Osteoblast (primary cell): Measurements from ENCODE around the gene TCERG1L. TPM values are rescaled to one million over a fixed set of nuclear protein-coding genes. Genes with fewer than 3 reads are reported as not detected.
A peak's percentile ranks its signal among the peaks of the same experiment; 100 is the strongest.

Experiments
- DNase-seq: peaks from one replicate; pipeline ENCODE4 v3.0.0; 2011; ENCODE audit warnings: low spot score, mixed read lengths; ENCODE audit not compliant: insufficient read length; ENCODE audit errors: missing footprints
- H2AFZ ChIP-seq: 2 replicates; pipeline ENCODE4 v1.6.0; 2011; ENCODE audit warnings: mild to moderate bottlenecking, low read length
- H3K27ac ChIP-seq: 2 replicates; pipeline ENCODE4 v1.5.1; 2011; ENCODE audit warnings: mild to moderate bottlenecking, low read depth, low read length, moderate library complexity
- H3K27me3 ChIP-seq: 2 replicates; pipeline ENCODE4 v1.6.0; 2012; ENCODE audit warnings: mild to moderate bottlenecking, control low read depth, inconsistent platforms, low read length, moderate library complexity; ENCODE audit not compliant: insufficient read depth
- H3K36me3 ChIP-seq: 2 replicates; pipeline ENCODE4 v1.5.1; 2011; ENCODE audit warnings: mild to moderate bottlenecking, low read length, control low read depth, moderate library complexity; ENCODE audit not compliant: insufficient read depth
- H3K4me1 ChIP-seq: 2 replicates; pipeline ENCODE4 v1.5.1; 2011; ENCODE audit warnings: mild to moderate bottlenecking, low read length, control low read depth, moderate library complexity; ENCODE audit not compliant: insufficient read depth
- H3K4me2 ChIP-seq: 2 replicates; pipeline ENCODE4 v1.6.0; 2011; ENCODE audit warnings: mild to moderate bottlenecking, low read length; ENCODE audit not compliant: insufficient read depth
- H3K4me3 ChIP-seq: fragments of 200-600 bp; sonication (generic); 3 replicates; pipeline ENCODE4 v1.5.1; 2012; ENCODE audit warnings: mild to moderate bottlenecking, low read length, inconsistent platforms; ENCODE audit not compliant: insufficient read depth
- H3K79me2 ChIP-seq: 2 replicates; pipeline ENCODE4 v1.6.0; 2012; ENCODE audit warnings: mild to moderate bottlenecking, low read length, control low read depth, inconsistent platforms; ENCODE audit not compliant: insufficient read depth
- H3K9me3 ChIP-seq: 2 replicates; pipeline ENCODE4 v1.5.1; 2011; ENCODE audit warnings: low read depth, low read length, control low read depth
- H4K20me1 ChIP-seq: 2 replicates; pipeline ENCODE4 v1.6.0; 2012; ENCODE audit warnings: mild to moderate bottlenecking, low read length, control low read depth; ENCODE audit not compliant: insufficient read depth
- total RNA-seq: library from RNA; depleted of rRNA; stranded (reverse); fragments of >200 nt; gene quantifications from 2 replicates; pipeline ENCODE4 v1.2.3, GENCODE V29; 2012
- TF ChIP-seq, protein P1 (sequence below): IDR thresholded peaks from 2 replicates; pipeline ENCODE4 v1.5.1; 2011; ENCODE audit warnings: mild to moderate bottlenecking, low read depth, low read length, moderate library complexity; ENCODE audit errors: extremely low read depth

Gene TCERG1L
- total RNA-seq, 1 donor, result under 0.01 TPM

DNA sequence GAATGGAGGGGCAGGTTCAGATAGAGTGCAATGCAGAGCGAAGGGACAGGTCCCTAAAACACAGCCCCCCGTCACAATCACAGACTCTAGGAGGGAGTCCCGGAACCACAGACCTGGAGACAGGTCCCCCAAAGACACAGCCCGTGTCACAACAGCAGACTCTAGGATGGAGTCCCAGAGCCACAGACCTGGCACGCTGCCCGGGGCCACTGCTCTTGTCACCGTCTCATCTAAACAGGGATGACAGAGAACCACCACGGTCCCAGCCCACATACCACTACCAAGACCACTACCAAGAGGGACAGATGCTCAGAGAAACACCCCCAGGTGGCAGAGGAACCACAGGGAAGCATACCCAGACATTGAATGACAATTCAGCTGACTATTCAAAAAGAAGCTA is 183.9 kb downstream of the TCERG1L start:
- no peak overlapping the region for H3K4me2 ChIP-seq
- H3K4me1 ChIP-seq, result no peaks in the 10 kb centered on the region

GRCh38 chr10:131127138-131127589 is 184.4 kb downstream of the TCERG1L start:
- TF ChIP-seq, protein P1, sequence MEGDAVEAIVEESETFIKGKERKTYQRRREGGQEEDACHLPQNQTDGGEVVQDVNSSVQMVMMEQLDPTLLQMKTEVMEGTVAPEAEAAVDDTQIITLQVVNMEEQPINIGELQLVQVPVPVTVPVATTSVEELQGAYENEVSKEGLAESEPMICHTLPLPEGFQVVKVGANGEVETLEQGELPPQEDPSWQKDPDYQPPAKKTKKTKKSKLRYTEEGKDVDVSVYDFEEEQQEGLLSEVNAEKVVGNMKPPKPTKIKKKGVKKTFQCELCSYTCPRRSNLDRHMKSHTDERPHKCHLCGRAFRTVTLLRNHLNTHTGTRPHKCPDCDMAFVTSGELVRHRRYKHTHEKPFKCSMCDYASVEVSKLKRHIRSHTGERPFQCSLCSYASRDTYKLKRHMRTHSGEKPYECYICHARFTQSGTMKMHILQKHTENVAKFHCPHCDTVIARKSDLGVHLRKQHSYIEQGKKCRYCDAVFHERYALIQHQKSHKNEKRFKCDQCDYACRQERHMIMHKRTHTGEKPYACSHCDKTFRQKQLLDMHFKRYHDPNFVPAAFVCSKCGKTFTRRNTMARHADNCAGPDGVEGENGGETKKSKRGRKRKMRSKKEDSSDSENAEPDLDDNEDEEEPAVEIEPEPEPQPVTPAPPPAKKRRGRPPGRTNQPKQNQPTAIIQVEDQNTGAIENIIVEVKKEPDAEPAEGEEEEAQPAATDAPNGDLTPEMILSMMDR, result no peak
- no peak overlapping the region for H3K4me2 ChIP-seq
- no peak overlapping the region for H3K4me3 ChIP-seq
- H3K4me1 ChIP-seq, result no peaks in the 10 kb centered on the region
- H3K79me2 ChIP-seq, result no peaks in the 10 kb centered on the region
- no peak overlapping the region for H2AFZ ChIP-seq
- H4K20me1 ChIP-seq, result no peaks in the 10 kb centered on the region
- no peaks in the 10 kb centered on the region for H3K27me3 ChIP-seq
- peaks cover 7% of the 10 kb centered on the region for H3K9me3 ChIP-seq
- no peak overlapping the region for H3K27ac ChIP-seq
- peak; percentile 30 for DNase-seq
- H3K36me3 ChIP-seq, result no peaks in the 10 kb centered on the region

More for the DNA sequence above, 183.9 kb downstream of the TCERG1L start:
- TF ChIP-seq, protein P1, result no peak
- Histone ChIP-seq H3K27ac (no peak overlapping the region), H3K36me3 (no peaks in the 10 kb centered on the region), H4K20me1 (no peaks in the 10 kb centered on the region), H3K27me3 (no peaks in the 10 kb centered on the region), H3K4me3 (no peak overlapping the region), H3K79me2 (no peaks in the 10 kb centered on the region), H2AFZ (no peak overlapping the region), H3K9me3 (peaks cover 7% of the 10 kb centered on the region)
- peak; percentile 9 for DNase-seq

DNA sequence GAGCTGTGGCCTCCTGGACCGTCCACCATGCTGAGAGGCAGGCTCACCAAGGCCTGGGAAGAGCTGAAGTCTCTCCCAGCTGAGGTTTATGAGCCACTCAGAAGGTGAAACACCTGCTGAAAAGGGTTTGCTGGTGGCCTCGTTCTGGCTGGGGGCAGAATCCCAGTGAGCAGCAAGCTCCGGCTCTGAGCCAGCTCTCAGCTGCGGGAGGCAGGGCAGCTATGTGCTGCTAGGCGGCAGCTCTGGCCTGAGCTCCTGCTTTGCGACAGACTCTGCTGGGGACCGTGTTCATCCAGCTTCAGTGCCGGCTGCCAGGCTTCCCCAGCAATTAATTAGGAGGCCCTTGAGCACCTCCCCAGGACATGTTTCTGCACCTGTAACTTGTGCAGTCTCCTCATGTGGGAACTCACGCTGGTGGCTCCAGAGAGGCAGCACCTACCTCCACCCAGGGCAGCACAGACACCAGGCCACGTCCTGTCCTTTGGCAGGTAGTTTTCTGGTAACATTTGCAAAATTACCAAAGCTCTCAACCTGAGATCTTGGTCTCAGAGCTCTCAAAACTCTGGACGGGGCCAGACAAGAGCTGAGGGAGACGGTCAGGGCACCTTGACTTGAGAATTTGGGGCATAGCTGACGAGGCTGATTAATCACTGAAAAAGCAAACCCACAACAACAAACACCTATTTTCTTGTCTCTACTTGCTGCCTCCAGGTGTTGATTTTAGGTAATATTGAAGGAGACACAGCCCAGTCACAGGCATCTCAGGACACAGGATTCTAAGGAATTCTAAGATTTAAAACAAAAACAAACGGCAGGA is 185.0 kb downstream of the TCERG1L start:
- H3K9me3 ChIP-seq, result peaks cover 7% of the 10 kb centered on the region
- no peaks in the 10 kb centered on the region for H3K79me2 ChIP-seq
- H3K4me2 ChIP-seq, result no peak overlapping the region
- no peak overlapping the region for H3K4me3 ChIP-seq
- H3K27ac ChIP-seq, result no peak overlapping the region
- DNase-seq, result peak; percentile 39
- no peaks in the 10 kb centered on the region for H3K36me3 ChIP-seq
- no peaks in the 10 kb centered on the region for H4K20me1 ChIP-seq
- H3K4me1 ChIP-seq, result no peaks in the 10 kb centered on the region
- H2AFZ ChIP-seq, result no peak overlapping the region
- H3K27me3 ChIP-seq, result no peaks in the 10 kb centered on the region
- TF ChIP-seq, protein P1, result no peak

- Histone ChIP-seq H3K9me3 (peaks cover 7% of the 10 kb centered on the region), H3K36me3 (no peaks in the 10 kb centered on the region), H4K20me1 (no peaks in the 10 kb centered on the region), H3K79me2 (no peaks in the 10 kb centered on the region), H3K4me2 (no peak overlapping the region), H3K4me3 (no peak overlapping the region), H3K27me3 (no peaks in the 10 kb centered on the region), H2AFZ (no peak overlapping the region), H3K27ac (no peak overlapping the region), H3K4me1 (no peaks in the 10 kb centered on the region)
- peak; percentile 42 for DNase-seq
- TF ChIP-seq, protein P1, result no peak
These were observed 185.9 kb downstream of the TCERG1L start for GRCh38 chr10:131125511-131126225.
